ENCODE measurements around the gene RUNDC1.

DNA sequence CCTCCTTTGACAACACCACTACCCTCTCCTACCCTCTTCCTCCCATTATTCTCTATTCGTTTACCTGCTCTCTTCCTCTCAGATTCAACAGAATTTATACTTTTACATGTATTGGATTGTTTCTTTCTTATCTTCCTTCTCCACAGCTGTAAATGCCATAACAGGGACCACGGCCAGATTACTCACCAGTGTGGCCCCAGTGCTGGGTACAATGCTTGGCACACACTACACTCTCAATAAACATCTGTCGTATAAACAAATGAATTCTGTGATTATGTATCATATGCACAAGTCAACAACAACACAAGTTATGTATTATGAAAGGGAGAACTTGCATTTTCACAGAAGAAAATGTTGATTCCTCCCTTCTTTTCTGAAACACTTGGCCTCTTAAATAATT, 36.2 kb upstream of the RUNDC1 start:
- TF ChIP-seq, protein P1, sequence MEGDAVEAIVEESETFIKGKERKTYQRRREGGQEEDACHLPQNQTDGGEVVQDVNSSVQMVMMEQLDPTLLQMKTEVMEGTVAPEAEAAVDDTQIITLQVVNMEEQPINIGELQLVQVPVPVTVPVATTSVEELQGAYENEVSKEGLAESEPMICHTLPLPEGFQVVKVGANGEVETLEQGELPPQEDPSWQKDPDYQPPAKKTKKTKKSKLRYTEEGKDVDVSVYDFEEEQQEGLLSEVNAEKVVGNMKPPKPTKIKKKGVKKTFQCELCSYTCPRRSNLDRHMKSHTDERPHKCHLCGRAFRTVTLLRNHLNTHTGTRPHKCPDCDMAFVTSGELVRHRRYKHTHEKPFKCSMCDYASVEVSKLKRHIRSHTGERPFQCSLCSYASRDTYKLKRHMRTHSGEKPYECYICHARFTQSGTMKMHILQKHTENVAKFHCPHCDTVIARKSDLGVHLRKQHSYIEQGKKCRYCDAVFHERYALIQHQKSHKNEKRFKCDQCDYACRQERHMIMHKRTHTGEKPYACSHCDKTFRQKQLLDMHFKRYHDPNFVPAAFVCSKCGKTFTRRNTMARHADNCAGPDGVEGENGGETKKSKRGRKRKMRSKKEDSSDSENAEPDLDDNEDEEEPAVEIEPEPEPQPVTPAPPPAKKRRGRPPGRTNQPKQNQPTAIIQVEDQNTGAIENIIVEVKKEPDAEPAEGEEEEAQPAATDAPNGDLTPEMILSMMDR (IDR thresholded peaks at IDR 0.05), result no peak
- no peak for TF ChIP-seq POLR2AphosphoS5 (IDR thresholded peaks at IDR 0.05; ENCODE audit: low read depth, low read length)
- TF ChIP-seq, protein P2, sequence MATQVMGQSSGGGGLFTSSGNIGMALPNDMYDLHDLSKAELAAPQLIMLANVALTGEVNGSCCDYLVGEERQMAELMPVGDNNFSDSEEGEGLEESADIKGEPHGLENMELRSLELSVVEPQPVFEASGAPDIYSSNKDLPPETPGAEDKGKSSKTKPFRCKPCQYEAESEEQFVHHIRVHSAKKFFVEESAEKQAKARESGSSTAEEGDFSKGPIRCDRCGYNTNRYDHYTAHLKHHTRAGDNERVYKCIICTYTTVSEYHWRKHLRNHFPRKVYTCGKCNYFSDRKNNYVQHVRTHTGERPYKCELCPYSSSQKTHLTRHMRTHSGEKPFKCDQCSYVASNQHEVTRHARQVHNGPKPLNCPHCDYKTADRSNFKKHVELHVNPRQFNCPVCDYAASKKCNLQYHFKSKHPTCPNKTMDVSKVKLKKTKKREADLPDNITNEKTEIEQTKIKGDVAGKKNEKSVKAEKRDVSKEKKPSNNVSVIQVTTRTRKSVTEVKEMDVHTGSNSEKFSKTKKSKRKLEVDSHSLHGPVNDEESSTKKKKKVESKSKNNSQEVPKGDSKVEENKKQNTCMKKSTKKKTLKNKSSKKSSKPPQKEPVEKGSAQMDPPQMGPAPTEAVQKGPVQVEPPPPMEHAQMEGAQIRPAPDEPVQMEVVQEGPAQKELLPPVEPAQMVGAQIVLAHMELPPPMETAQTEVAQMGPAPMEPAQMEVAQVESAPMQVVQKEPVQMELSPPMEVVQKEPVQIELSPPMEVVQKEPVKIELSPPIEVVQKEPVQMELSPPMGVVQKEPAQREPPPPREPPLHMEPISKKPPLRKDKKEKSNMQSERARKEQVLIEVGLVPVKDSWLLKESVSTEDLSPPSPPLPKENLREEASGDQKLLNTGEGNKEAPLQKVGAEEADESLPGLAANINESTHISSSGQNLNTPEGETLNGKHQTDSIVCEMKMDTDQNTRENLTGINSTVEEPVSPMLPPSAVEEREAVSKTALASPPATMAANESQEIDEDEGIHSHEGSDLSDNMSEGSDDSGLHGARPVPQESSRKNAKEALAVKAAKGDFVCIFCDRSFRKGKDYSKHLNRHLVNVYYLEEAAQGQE (IDR thresholded peaks at IDR 0.05; ENCODE audit: insufficient read depth in 1 of 2, low read depth in 2 of 2, low read length in 1 of 2), result no peak
